GM12864 (cell line): ENCODE measurements around the gene AKIP1.
"Not testable (repeated sequence)": the region's sequence is repeated elsewhere in the genome, so short reads cannot be mapped to it uniquely, and the experiment has no call there.

ENCODE experiments used
- DNase-seq: peaks from one replicate; pipeline ENCODE4 v3.0.0-alpha.2; 2011; ENCODE audit warnings: low read depth
- H3K4me3 ChIP-seq: 2 replicates; pipeline ENCODE4 v1.5.1; 2011; ENCODE audit warnings: mild to moderate bottlenecking, low read depth, low read length, control low read depth
- TF ChIP-seq, protein P1 (sequence below): IDR thresholded peaks from 2 replicates; pipeline ENCODE4 v1.5.1; 2011; ENCODE audit warnings: low read depth, mild to moderate bottlenecking, moderate library complexity, low read length, control low read depth, inconsistent platforms; ENCODE audit errors: missing control alignments

AKIP1 gene

DNA sequence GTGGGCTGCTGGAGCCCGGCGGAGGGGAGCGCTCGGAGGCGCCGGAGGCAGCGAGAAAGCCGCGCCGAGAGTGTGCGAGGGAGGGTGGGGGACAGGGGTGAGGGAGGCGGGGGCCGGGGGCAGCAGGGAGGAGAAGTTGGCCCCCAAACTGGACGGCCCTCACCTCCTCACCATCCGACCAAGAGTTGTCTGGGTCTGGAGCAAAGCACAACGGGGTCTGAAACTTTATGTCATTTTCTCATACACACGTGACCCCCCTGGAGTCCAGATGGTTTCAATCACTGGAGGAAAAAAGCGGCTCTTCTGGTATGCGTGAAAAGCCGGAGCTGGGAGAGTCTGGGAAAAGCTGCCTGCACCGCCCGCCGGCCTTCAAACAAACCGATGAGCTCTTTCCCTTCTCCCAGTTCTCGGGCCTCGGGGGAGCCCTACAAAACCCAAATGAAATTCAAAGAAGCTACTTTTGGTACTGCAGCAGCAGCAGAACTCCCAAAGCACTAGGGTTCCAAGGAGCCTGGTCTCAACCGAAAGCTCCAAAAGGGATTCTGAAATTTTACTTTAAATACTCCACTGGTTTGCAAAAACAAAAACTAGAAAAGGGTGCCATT, 39.7 kb upstream of the AKIP1 start:
- no peak for DNase-seq
- H3K4me3 ChIP-seq = no peak overlapping the region

DNA sequence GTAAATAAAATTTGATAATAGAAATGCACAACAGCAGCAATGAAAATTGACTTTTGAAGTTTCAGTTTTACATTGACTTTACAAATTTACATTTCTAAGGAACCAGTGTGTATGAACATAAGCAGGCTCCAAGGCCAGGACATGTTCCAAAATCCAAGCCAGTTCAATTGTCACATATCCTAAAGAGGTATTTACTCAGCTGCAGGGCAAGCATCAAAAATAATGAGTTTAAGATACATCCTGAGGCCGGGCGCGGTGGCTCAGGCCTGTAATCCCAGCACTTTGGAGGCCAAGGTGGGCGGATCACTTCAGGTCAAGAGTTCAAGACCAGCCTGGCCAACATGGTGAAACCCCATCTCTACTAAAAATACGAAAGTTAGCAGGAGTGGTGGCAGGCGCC, 39.0 kb upstream of the AKIP1 start:
- H3K4me3 ChIP-seq = no peak overlapping the region
- TF ChIP-seq, protein P1, sequence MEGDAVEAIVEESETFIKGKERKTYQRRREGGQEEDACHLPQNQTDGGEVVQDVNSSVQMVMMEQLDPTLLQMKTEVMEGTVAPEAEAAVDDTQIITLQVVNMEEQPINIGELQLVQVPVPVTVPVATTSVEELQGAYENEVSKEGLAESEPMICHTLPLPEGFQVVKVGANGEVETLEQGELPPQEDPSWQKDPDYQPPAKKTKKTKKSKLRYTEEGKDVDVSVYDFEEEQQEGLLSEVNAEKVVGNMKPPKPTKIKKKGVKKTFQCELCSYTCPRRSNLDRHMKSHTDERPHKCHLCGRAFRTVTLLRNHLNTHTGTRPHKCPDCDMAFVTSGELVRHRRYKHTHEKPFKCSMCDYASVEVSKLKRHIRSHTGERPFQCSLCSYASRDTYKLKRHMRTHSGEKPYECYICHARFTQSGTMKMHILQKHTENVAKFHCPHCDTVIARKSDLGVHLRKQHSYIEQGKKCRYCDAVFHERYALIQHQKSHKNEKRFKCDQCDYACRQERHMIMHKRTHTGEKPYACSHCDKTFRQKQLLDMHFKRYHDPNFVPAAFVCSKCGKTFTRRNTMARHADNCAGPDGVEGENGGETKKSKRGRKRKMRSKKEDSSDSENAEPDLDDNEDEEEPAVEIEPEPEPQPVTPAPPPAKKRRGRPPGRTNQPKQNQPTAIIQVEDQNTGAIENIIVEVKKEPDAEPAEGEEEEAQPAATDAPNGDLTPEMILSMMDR = no peak
- DNase-seq = no peak

More for the DNA sequence above, 39.7 kb upstream of the AKIP1 start:
- TF ChIP-seq, protein P1 = no peak

DNA sequence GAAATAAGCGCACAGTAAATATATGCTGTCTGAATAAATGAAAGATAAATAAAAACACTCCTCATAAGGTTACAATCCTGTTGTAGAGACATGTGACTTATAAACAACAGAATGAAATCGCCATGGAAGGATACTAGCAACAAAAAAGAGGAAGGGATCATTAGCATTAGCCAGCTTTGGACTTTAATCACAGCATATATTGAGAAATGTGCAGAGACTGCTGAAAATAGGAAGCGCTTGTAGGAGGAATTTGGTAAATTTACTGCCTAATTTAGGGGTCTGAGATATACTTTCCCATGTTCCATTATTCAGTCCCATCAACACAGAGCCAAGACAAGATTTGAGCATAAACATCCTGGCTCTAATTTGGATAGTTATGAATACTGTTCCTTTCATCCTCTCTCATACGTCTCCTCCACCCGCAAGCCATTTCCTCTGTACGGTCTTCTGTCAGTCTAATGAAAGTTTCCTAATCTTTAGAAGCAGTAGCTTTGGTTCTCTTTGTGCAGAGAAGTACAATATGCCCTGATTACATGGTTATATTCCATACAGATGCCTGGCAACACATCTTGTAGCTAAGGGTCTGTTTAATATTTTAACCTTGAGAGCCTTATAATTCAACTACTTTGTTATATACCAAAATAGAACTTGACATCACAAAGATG, 37.1 kb upstream of the AKIP1 start:
- no peak for DNase-seq
- H3K4me3 ChIP-seq = no peak overlapping the region
- TF ChIP-seq, protein P1 = no peak

DNA sequence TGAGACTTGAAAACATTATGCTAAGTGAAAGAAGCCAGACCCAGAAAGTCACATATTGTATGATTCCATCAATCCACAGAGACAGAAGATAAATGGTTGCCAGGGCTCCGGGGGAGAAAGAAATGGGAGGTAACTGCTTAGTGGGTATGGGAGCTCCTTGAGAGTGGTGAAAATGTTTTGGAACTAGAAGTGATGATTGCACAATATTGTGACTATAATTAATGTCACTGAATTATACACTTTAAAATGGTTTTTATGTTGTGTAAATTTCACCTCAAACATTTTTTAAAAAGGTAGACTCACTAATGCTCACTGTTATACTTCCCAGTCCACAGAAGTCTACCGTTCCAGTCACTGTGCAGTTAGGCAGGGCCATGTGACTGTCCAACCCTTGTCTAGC, 32.2 kb upstream of the AKIP1 start:
- TF ChIP-seq, protein P1 = no peak
- no peak for DNase-seq
- H3K4me3 ChIP-seq = no peak overlapping the region

DNA sequence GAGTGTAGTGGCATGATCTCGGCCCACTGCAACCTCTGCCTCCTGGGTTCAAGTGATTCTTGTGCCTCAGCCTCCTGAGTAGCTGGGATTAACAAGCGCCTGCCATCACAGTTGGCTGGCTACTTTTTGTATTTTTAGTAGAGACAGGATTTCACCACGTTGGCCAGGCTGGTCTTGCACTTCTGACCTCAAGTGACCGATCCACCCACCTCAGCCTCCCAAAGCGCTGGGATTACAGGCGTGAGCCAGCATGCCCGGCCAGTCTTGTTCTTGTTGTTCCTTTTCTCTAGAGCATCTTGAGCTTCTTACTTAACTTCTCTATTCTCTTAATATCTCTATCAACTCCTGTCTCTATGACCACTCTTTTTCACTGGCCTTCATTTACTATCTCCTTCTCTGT, 29.4 kb upstream of the AKIP1 start:
- DNase-seq, H3K4me3 ChIP-seq: not testable (repeated sequence)

DNA sequence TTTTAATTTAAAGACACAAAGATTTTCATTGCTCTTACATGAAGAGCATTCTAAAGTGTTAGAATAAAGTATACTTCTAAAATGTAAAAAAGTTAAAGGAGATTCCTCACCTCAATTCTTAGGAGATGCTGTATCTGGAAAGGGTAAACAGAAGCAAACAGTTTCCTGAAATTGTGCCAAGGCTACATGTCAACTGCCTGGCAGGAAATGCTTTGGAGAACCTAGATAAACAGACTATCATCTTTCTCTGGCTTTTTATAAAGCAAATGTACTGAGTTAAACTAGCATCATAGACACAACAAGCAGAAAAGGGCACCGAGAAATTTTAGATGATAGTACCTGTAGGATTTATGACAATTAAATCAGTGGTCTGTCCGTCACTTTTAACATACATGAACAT, 24.7 kb upstream of the AKIP1 start:
- DNase-seq = no peak
- TF ChIP-seq, protein P1 = no peak

DNA sequence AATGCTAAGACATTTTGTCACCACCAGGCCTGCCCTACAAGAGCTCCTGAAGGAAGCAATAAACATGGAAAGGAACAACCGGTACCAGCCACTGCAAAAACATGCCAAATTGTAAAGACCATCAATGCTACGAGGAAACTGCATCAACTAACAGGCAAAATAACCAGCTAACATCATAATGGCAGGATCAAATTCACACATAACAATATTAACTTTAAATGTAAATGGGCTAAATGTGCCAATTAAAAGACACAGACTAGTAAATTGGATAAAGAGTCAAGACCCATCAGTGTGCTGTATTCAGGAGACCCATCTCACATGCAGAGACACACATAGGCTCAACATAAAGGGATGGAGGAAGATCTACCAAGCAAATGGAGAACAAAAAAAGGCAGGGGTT, 19.8 kb upstream of the AKIP1 start:
- not testable (repeated sequence) for H3K4me3 ChIP-seq, DNase-seq

More for the DNA sequence above, 24.7 kb upstream of the AKIP1 start:
- no peak overlapping the region for H3K4me3 ChIP-seq

DNA sequence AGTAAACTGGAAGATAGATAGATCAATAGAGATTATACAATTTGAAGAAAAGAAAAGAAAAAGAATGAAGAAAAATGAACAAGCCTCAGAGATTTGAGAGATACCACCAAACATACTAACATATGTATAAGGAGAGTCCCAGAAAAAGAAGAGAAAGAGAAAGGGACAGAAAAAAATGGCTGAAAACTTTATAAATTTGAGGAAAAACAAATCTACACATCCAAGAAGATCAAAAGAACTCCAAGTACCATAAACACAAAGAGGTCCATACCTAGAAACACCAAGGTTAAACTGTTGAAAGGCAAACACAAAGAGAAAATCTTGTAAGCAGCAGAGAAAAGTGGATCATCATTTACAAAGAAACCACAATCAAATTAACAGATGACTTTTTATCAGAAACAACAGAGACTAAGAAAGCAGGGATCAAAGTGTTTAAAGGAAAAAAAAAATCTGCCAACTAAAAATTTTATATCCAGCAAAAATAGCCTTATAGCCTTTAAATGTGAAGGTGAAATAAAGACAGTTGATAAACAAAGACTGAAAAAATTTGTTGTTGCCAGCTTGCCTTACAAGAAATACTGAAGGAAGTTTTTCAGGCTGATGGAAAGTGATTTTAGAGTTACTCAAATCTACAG, 11.8 kb upstream of the AKIP1 start:
- DNase-seq = no peak
- TF ChIP-seq, protein P1 = no peak
- no peak overlapping the region for H3K4me3 ChIP-seq
